GM12878 (cell line): ENCODE measurements around the gene DNAJB14. TPM values are rescaled to one million over a fixed set of nuclear protein-coding genes. Genes with fewer than 3 reads are reported as not detected.

ENCODE experiments used
- BCL3 ChIP-seq: IDR thresholded peaks from 2 replicates; pipeline ENCODE4 v1.6.1; 2011; ENCODE audit warnings: borderline replicate concordance, low read depth, mild to moderate bottlenecking, moderate library complexity, low read length; ENCODE audit not compliant: insufficient read depth, poor library complexity, severe bottlenecking
- BRCA1 ChIP-seq: IDR thresholded peaks from 2 replicates; pipeline ENCODE4 v1.6.1; 2011; ENCODE audit warnings: low read depth, low read length, improper control_type of control experiment
- CEBPB ChIP-seq, 2 experiments: fragments of 150-350 bp in 1 of 2; IDR thresholded peaks; 2 replicates each; pipeline ENCODE4 v1.6.1; 2012 to 2014; ENCODE audit warnings: low read depth in 2 of 2, low read length in 2 of 2, borderline replicate concordance in 1 of 2, inconsistent platforms in 1 of 2
- CUX1 ChIP-seq: IDR thresholded peaks from 2 replicates; pipeline ENCODE4 v1.6.1; 2012; ENCODE audit warnings: improper control_type of control experiment, low read depth, low read length; ENCODE audit not compliant: insufficient replicate concordance
- JUNB ChIP-seq: IDR thresholded peaks from 2 replicates; pipeline ENCODE4 v1.6.1; 2016; ENCODE audit warnings: antibody characterized with exemption, mild to moderate bottlenecking
- MEF2A ChIP-seq: IDR thresholded peaks from 2 replicates; pipeline ENCODE4 v1.6.1; 2011; ENCODE audit warnings: low read depth, mild to moderate bottlenecking, low read length, moderate library complexity; ENCODE audit not compliant: insufficient read depth
- MTA3 ChIP-seq: IDR thresholded peaks from 2 replicates; pipeline ENCODE4 v1.6.1; 2012; ENCODE audit warnings: low read length, inconsistent platforms, borderline replicate concordance
- MYC ChIP-seq: IDR thresholded peaks from 2 replicates; pipeline ENCODE4 v1.6.1; 2011; ENCODE audit warnings: mild to moderate bottlenecking, low read length, moderate library complexity, inconsistent platforms; ENCODE audit not compliant: insufficient read depth, insufficient replicate concordance, insufficient read length, severe bottlenecking
- PBX3 ChIP-seq: IDR thresholded peaks from 2 replicates; pipeline ENCODE4 v1.6.1; 2011; ENCODE audit warnings: mild to moderate bottlenecking, low read depth, low read length, moderate library complexity; ENCODE audit not compliant: insufficient replicate concordance
- POU2F2 ChIP-seq: IDR thresholded peaks from 3 replicates; pipeline ENCODE4 v1.6.1; 2011; ENCODE audit warnings: low read depth, mild to moderate bottlenecking, low read length, borderline replicate concordance
- RELA ChIP-seq: fragments of 450-650 bp; IDR thresholded peaks from 2 replicates; pipeline ENCODE4 v1.8.0; 2014; ENCODE audit warnings: borderline replicate concordance; ENCODE audit not compliant: partially characterized antibody
- TAF1 ChIP-seq: IDR thresholded peaks from 2 replicates; pipeline ENCODE4 v1.6.1; 2011; ENCODE audit warnings: mild to moderate bottlenecking, low read depth, low read length, borderline replicate concordance
- polyA plus RNA-seq, 11 experiments: library from polyadenylated mRNA; depleted of rRNA in 4 of 11; unstranded in 6 of 11; stranded (reverse) in 5 of 11; fragments of >200 nt; fragmentation: Nextera tagmentation in 4 of 11; fragmentation: Illumina TruSeq in 1 of 11; extraction: Ambion mirVana in 4 of 11; extraction: Trizol in 1 of 11; gene quantifications; 1 replicate in 1 of 11; 2 replicates in 10 of 11; pipeline versions ENCODE4 v1.2.1 to v1.2.3, GENCODE V29; 2011 to 2016; ENCODE audit warnings: inconsistent platforms in 2 of 11, missing spikeins in 2 of 11, low read depth in 1 of 11
- total RNA-seq, 4 experiments: library from RNA; depleted of rRNA in 3 of 4; stranded (reverse); fragments of >200 nt in 3 of 4; fragmentation: Illumina TruSeq in 1 of 4; extraction: Trizol in 1 of 4; gene quantifications; 2 replicates each; pipeline versions ENCODE4 v1.2.1 to v1.2.3, GENCODE V29; 2013 to 2021

DNAJB14 gene
- total and polyA plus RNA-seq, 10 of the 15 experiments (the other 5 are each of a cell fraction or from before 2014, with no cell fraction given) = 9.5 to 49.2 (median 27.8) TPM

GRCh38 chr4:99983289-99983943 lies 37.0 kb upstream of the DNAJB14 start (continued):
- TF ChIP-seq BCL3 (no peak), TAF1 (no peak), BRCA1 (no peak), PBX3 (no peak), JUNB (peak; percentile 70; the same call in 1 of the 2 replicates), RELA (no peak), MTA3 (no peak), POU2F2 (no peak), CEBPB (IDR thresholded peaks at IDR 0.05; ENCODE audit: borderline replicate concordance in 1 of 2, low read depth in 2 of 2, low read length in 2 of 2) (0 out of 4 replicates have a peak, but pooled peaks of 1 of the 2 experiments have one; percentile 23), MYC (no peak), CUX1 (no peak), MEF2A (0 out of 2 replicates have a peak, but pooled peaks have one; percentile 21)
